HepG2 (cell line): Measurements from ENCODE around the gene SLC4A5. TPM values are rescaled to one million over a fixed set of nuclear protein-coding genes. Genes with fewer than 3 reads are reported as not detected.

Experiments used
- ATAC-seq: fragments of 200-7000 bp; cut with Tn5 transposase; 3 replicates; pipeline ENCODE4 v1.9.1; 2020; ENCODE audit warnings: mild to moderate bottlenecking, moderate library complexity
- BruUV-seq: library from RNA; stranded (reverse); fragments of 400-500 nt; replicated peaks from 2 replicates; lab custom pipeline; 2021; lab: Mats Ljungman, UMichigan
- CTCF ChIA-PET: fragments of 300-600 bp; formaldehyde crosslinking; extraction: SDS; loops from one replicate; lab custom pipeline; 2021; ENCODE audit warnings: low total read pairs, inconsistent platforms, low intra/inter-chr PET ratio; lab: Yijun Ruan, JAX
- POLR2A ChIA-PET: fragments of 350-600 bp; sonication (Branson Sonifier 250); formaldehyde crosslinking; loops from one replicate; lab custom pipeline; 2020; ENCODE audit warnings: antibody characterized with exemption, inconsistent platforms; lab: Yijun Ruan, JAX
- DNase-seq: peaks from one replicate; pipeline ENCODE4 v3.0.0-alpha.2; 2015; ENCODE audit warnings: low spot score
- FAIRE-seq: peaks from 3 replicates; lab custom pipeline; 2011; peaks lifted over from hg19 to GRCh38; lab: Jason Lieb, UNC
- H2AFZ ChIP-seq: one replicate; pipeline ENCODE4 v1.6.1; 2011; ENCODE audit warnings: low read length, inconsistent platforms
- H3K27ac ChIP-seq: fragments of 300-600 bp; 3 replicates; pipeline ENCODE4 v1.8.0; 2011; ENCODE audit warnings: mixed run types, mild to moderate bottlenecking, mixed read lengths, low read length, inconsistent platforms; ENCODE audit not compliant: insufficient read depth; ENCODE audit errors: extremely low read length
- H3K27me3 ChIP-seq, 2 experiments: fragments of 200-600 bp in 1 of 2; 2 replicates in 1 of 2; 3 replicates in 1 of 2; pipeline versions ENCODE4 v1.6.0 to v1.8.0; 2011; ENCODE audit warnings: low read length in 2 of 2, mild to moderate bottlenecking in 2 of 2, moderate library complexity in 2 of 2, inconsistent platforms in 1 of 2; ENCODE audit not compliant: insufficient read depth in 2 of 2, control insufficient read depth in 1 of 2
- H3K36me3 ChIP-seq, 2 experiments: fragments of 200-600 bp in 1 of 2; replicated peaks in 1 of 2; 2 replicates in 1 of 2; 3 replicates in 1 of 2; pipeline versions ENCODE4 v1.5.1 to v1.8.0; 2011; ENCODE audit warnings: low read length in 2 of 2, inconsistent platforms in 1 of 2; ENCODE audit not compliant: insufficient read depth in 2 of 2, control insufficient read depth in 1 of 2
- H3K4me1 ChIP-seq: 2 replicates; pipeline ENCODE4 v1.5.1; 2012; ENCODE audit warnings: low read length, inconsistent platforms; ENCODE audit not compliant: insufficient read depth
- H3K4me2 ChIP-seq: 2 replicates; pipeline ENCODE4 v1.6.0; 2011; ENCODE audit warnings: low read depth, low read length, inconsistent platforms
- H3K4me3 ChIP-seq, 3 experiments: fragments of 200-600 bp in 1 of 3; sonication (generic), shearing (Covaris generic) in 1 of 3; replicated peaks in 1 of 3; 2 replicates each; pipeline ENCODE4 v1.5.1; 2011 to 2016; ENCODE audit warnings: low read length in 3 of 3, inconsistent platforms in 2 of 3, low read depth in 2 of 3, mild to moderate bottlenecking in 2 of 3, control low read depth in 1 of 3, mixed read lengths in 1 of 3; ENCODE audit not compliant: insufficient read depth in 1 of 3
- H3K79me2 ChIP-seq: one replicate; pipeline ENCODE4 v1.6.1; 2011; ENCODE audit warnings: low read length, inconsistent platforms; ENCODE audit not compliant: insufficient read depth
- H3K9ac ChIP-seq: 2 replicates; pipeline ENCODE4 v1.6.0; 2011; ENCODE audit warnings: mild to moderate bottlenecking, low read depth, low read length, inconsistent platforms; ENCODE audit not compliant: insufficient read depth
- H3K9me3 ChIP-seq: 2 replicates; pipeline ENCODE4 v1.5.1; 2012; ENCODE audit warnings: mild to moderate bottlenecking, low read length
- H4K20me1 ChIP-seq: 2 replicates; pipeline ENCODE4 v1.6.0; 2011; ENCODE audit warnings: inconsistent platforms, mild to moderate bottlenecking, low read length, moderate library complexity; ENCODE audit not compliant: insufficient read depth
- CENPX ChIP-seq: sonication (generic); formaldehyde crosslinking; IDR thresholded peaks from 2 replicates; pipeline ENCODE4 v1.9.0; 2021; ENCODE audit warnings: mild to moderate bottlenecking, missing genetic modification reagents, moderate library complexity
- KDM1A ChIP-seq: IDR thresholded peaks from 2 replicates; pipeline ENCODE4 v1.6.1; 2016; ENCODE audit warnings: missing compliant biosample characterization
- MED13 ChIP-seq: sonication (generic); formaldehyde crosslinking; IDR thresholded peaks from 2 replicates; pipeline ENCODE4 v1.5.0; 2020; ENCODE audit warnings: missing genetic modification reagents
- NFYB ChIP-seq: sonication (generic); formaldehyde crosslinking; IDR thresholded peaks from 2 replicates; pipeline ENCODE4 v1.4.0; 2020; ENCODE audit warnings: missing genetic modification reagents
- SP4 ChIP-seq: sonication (generic); formaldehyde crosslinking; IDR thresholded peaks from 2 replicates; pipeline ENCODE4 v1.8.1; 2023; ENCODE audit warnings: mild to moderate bottlenecking, missing genetic modification reagents
- WGBS: methylation state at CpG from one replicate; pipeline ENCODE4 v1.1.6; 2017; ENCODE audit warnings: low lambda C conversion rate; 5-methylcytosine and 5-hydroxymethylcytosine counted together
- in situ Hi-C: cut with HindIII; loops from 2 replicates; pipeline ENCODE4 v1.10.0; 2017; ENCODE audit warnings: low pct_unique_long_range_greater_than_20kb; ENCODE audit not compliant: extremely low pct_ligation_motif_present
- intact Hi-C: fragments of 100-400 bp; cut with micrococcal nuclease; formaldehyde crosslinking; loops from one replicate; pipeline ENCODE4 v1.10.0; 2022; ENCODE audit not compliant: unreplicated experiment
- polyA plus RNA-seq, 8 experiments: library from polyadenylated mRNA; depleted of rRNA in 3 of 8; stranded (reverse) in 7 of 8; unstranded in 1 of 8; fragments of >200 nt; fragmentation: Illumina TruSeq in 4 of 8; extraction: Trizol in 4 of 8; gene quantifications; 2 replicates each; pipeline versions ENCODE4 v1.2.1 to v1.2.3, GENCODE V29; 2011 to 2016; ENCODE audit warnings: low read depth in 4 of 8, missing spikeins in 1 of 8, mixed read lengths in 1 of 8; ENCODE audit not compliant: insufficient read depth in 1 of 8
- total RNA-seq, 5 experiments: library from RNA; depleted of rRNA; stranded (reverse); fragments of >200 nt; fragmentation: Illumina TruSeq; extraction: Trizol; gene quantifications; 2 replicates each; pipeline ENCODE4 v1.2.3, GENCODE V29; 2016; ENCODE audit warnings: low read depth in 1 of 5
- TF ChIP-seq, protein P1 (sequence below): sonication (generic); formaldehyde crosslinking; IDR thresholded peaks from 2 replicates; pipeline ENCODE4 v1.5.0; 2020; ENCODE audit warnings: mild to moderate bottlenecking, missing genetic modification reagents
- TF ChIP-seq, protein P2 (sequence below): sonication (generic); formaldehyde crosslinking; IDR thresholded peaks from 2 replicates; pipeline ENCODE4 v1.5.0; 2020; ENCODE audit warnings: missing genetic modification reagents, mild to moderate bottlenecking, borderline replicate concordance
- TF ChIP-seq, protein P3 (sequence below): sonication (generic); formaldehyde crosslinking; IDR thresholded peaks from 2 replicates; pipeline ENCODE4 v1.9.0; 2022; ENCODE audit warnings: missing genetic modification reagents, mild to moderate bottlenecking, borderline replicate concordance
- TF ChIP-seq, protein P4 (sequence below): IDR thresholded peaks from 2 replicates; pipeline ENCODE4 v1.6.1; 2016; ENCODE audit warnings: missing genetic modification reagents, missing compliant biosample characterization

The SLC4A5 gene
- total and polyA plus RNA-seq, 2 of the 13 experiments (the other 11 are each of a cell fraction or from before 2014, with no cell fraction given): 0.50 TPM; not detected in 1

DNA sequence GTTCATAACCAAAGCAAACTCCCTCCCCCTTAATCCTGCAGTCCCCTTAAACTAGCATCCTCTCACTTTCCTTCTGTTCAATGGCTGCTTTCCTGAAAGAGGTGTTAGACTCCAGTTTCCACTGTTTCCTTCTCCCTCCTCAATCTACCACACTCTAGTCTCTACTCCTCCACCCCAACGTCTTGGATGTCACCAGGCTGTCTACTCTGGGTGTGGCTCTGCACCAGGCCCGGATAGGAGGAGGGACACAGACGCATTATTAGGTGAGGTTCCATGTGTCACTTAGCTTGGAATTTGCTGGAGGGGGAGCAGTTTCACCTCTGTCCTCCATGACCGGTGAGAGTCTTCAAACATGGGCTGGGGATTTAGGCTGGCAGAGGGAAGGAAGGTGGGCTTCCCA, 83.5 kb downstream of the SLC4A5 start (continued):
- TF ChIP-seq, protein P1, sequence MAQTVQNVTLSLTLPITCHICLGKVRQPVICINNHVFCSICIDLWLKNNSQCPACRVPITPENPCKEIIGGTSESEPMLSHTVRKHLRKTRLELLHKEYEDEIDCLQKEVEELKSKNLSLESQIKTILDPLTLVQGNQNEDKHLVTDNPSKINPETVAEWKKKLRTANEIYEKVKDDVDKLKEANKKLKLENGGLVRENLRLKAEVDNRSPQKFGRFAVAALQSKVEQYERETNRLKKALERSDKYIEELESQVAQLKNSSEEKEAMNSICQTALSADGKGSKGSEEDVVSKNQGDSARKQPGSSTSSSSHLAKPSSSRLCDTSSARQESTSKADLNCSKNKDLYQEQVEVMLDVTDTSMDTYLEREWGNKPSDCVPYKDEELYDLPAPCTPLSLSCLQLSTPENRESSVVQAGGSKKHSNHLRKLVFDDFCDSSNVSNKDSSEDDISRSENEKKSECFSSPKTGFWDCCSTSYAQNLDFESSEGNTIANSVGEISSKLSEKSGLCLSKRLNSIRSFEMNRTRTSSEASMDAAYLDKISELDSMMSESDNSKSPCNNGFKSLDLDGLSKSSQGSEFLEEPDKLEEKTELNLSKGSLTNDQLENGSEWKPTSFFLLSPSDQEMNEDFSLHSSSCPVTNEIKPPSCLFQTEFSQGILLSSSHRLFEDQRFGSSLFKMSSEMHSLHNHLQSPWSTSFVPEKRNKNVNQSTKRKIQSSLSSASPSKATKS (CRISPR knock-in tag): no peak
- TF ChIP-seq, all 625 proteins: peak for 0

DNA sequence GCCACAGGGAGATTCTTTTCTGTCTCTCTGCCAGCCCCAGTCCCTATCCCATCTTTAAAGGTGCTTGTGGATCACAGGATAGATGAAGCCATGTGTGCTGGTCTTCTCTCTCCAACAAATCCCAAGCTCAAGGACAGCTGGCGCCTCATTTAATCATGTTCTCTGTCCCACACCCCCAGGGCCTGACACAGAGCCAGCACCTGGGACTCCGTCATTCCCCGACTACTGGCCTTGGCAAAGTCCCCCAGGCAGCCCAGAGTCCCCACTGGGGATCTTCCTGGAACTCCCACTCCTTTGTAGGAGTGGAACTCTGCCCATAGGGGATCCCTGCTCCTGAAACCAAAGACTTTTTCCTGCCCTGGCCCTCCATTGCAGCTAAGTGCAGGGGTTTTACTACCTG, 84.0 kb downstream of the SLC4A5 start:
- Histone ChIP-seq H3K79me2 (no peaks in the 10 kb centered on the region), H3K4me3 (no peak overlapping the region), H3K36me3 (no peaks in the 10 kb centered on the region), H3K27ac (no peak overlapping the region), H2AFZ (no peak overlapping the region), H3K27me3 (peaks cover 3 to 22% of the 10 kb centered on the region in 2 experiments; a peak in 3 of 5 replicates), H3K9me3 (no peaks in the 10 kb centered on the region), H4K20me1 (no peaks in the 10 kb centered on the region), H3K9ac (no peak overlapping the region), H3K4me2 (no peak overlapping the region), H3K4me1 (peaks cover 9% of the 10 kb centered on the region; the same call in 1 of the 2 replicates)
- FAIRE-seq (no peak), DNase-seq (no peak), ATAC-seq (no peak)
- intact Hi-C loops: no loop called here
- ChIA-PET POLR2A (no interaction called here), CTCF (no interaction called here)
- TF ChIP-seq NFYB (CRISPR knock-in tag): no peak
- TF ChIP-seq, protein P2, sequence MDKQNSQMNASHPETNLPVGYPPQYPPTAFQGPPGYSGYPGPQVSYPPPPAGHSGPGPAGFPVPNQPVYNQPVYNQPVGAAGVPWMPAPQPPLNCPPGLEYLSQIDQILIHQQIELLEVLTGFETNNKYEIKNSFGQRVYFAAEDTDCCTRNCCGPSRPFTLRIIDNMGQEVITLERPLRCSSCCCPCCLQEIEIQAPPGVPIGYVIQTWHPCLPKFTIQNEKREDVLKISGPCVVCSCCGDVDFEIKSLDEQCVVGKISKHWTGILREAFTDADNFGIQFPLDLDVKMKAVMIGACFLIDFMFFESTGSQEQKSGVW (CRISPR knock-in tag): no peak
- TF ChIP-seq, protein P3, sequence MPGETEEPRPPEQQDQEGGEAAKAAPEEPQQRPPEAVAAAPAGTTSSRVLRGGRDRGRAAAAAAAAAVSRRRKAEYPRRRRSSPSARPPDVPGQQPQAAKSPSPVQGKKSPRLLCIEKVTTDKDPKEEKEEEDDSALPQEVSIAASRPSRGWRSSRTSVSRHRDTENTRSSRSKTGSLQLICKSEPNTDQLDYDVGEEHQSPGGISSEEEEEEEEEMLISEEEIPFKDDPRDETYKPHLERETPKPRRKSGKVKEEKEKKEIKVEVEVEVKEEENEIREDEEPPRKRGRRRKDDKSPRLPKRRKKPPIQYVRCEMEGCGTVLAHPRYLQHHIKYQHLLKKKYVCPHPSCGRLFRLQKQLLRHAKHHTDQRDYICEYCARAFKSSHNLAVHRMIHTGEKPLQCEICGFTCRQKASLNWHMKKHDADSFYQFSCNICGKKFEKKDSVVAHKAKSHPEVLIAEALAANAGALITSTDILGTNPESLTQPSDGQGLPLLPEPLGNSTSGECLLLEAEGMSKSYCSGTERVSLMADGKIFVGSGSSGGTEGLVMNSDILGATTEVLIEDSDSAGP (CRISPR knock-in tag): no peak
- no peak for TF ChIP-seq MED13
- TF ChIP-seq SP4: no peak
- no peak for TF ChIP-seq KDM1A (CRISPR knock-in tag)
- no peak for TF ChIP-seq CENPX (CRISPR knock-in tag)
- TF ChIP-seq, protein P4, sequence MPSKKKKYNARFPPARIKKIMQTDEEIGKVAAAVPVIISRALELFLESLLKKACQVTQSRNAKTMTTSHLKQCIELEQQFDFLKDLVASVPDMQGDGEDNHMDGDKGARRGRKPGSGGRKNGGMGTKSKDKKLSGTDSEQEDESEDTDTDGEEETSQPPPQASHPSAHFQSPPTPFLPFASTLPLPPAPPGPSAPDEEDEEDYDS: no peak
- in situ Hi-C loops: no loop called here
- 43% methylated on average over 3 of the region's 3 CpGs for WGBS
- BruUV-seq: no TSS peak
